Neural cell (in vitro differentiated cells): Measurements from ENCODE around the gene COLEC12.

ENCODE experiments used
- POLR2AphosphoS5 ChIP-seq: IDR thresholded peaks from 2 replicates; pipeline ENCODE4 v1.6.1; 2012
- TF ChIP-seq, protein P1 (sequence below): fragments of 450-650 bp; IDR thresholded peaks from 2 replicates; pipeline ENCODE4 v1.5.1; 2014; ENCODE audit warnings: antibody characterized with exemption, mild to moderate bottlenecking, moderate library complexity; ENCODE audit not compliant: poor library complexity, severe bottlenecking

DNA sequence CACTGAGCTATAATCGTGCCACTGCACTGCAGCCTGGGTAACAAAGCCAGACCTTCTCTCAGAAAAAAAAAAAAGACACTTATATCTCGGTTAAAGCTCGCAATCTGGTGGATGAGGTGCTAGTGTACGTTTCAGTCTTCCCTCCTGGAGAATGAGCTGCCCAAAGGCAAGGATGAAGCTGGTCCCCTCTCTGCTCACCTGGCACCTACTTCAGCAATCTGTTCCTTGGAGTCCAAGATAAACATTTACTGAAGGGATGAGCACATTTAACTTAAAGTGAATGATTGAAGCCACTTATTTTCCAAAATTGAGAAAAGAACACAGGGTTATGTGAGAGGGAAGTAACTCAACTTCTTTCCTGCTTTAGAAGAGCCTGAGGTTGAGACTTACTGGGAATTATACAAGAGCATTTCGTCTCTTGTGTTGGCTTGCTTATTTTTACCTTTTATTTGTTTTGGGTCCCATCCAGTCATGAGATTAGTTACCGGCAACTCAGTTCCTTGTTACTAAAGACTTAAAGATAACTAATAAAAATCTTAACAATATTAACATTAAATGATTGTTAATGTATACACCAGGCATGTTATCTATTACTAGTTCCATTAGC is 33.6 kb upstream of the COLEC12 start:
- no peak for TF ChIP-seq POLR2AphosphoS5
- TF ChIP-seq, protein P1, sequence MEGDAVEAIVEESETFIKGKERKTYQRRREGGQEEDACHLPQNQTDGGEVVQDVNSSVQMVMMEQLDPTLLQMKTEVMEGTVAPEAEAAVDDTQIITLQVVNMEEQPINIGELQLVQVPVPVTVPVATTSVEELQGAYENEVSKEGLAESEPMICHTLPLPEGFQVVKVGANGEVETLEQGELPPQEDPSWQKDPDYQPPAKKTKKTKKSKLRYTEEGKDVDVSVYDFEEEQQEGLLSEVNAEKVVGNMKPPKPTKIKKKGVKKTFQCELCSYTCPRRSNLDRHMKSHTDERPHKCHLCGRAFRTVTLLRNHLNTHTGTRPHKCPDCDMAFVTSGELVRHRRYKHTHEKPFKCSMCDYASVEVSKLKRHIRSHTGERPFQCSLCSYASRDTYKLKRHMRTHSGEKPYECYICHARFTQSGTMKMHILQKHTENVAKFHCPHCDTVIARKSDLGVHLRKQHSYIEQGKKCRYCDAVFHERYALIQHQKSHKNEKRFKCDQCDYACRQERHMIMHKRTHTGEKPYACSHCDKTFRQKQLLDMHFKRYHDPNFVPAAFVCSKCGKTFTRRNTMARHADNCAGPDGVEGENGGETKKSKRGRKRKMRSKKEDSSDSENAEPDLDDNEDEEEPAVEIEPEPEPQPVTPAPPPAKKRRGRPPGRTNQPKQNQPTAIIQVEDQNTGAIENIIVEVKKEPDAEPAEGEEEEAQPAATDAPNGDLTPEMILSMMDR, result no peak
